Frontal cortex (tissue), 4 donors: ENCODE measurements around the gene PARP16. TPM values are rescaled to one million over a fixed set of nuclear protein-coding genes. Genes with fewer than 3 reads are reported as not detected.
A peak's percentile ranks its signal among the peaks of the same experiment; 100 is the strongest.
"Not testable (repeated sequence)": the region's sequence is repeated elsewhere in the genome, so short reads cannot be mapped to it uniquely, and the experiment has no call there.

ENCODE experiments used
- DNase-seq, 2 donors: peaks; one replicate each; pipeline ENCODE4 v3.0.0; 2012; ENCODE audit warnings: low spot score in 2 of 2
- FAIRE-seq: peaks from 2 replicates; lab custom pipeline; 2012; peaks lifted over from hg19 to GRCh38; lab: Jason Lieb, UNC
- total RNA-seq: library from RNA; depleted of rRNA; stranded (reverse); fragments of >200 nt; gene quantifications from one replicate; pipeline ENCODE4 v1.2.3, GENCODE V29; 2014
- donor health status: control.
- donor health status: control.
- donor health status: control.

The PARP16 gene
- total RNA-seq, 1 donor from 2014 or later, result 8.6 TPM

GRCh38 chr15:65285291-65286068 is 1.2 kb downstream of the PARP16 start:
- FAIRE-seq (no peak), DNase-seq (no peak)

- FAIRE-seq (no peak), DNase-seq (no peak)
Observed at GRCh38 chr15:65278480-65278879, 8.2 kb downstream of the PARP16 start.

- DNase-seq, result no peak
- no peak for FAIRE-seq
Observed at GRCh38 chr15:65277015-65277414, 9.7 kb downstream of the PARP16 start.

DNA sequence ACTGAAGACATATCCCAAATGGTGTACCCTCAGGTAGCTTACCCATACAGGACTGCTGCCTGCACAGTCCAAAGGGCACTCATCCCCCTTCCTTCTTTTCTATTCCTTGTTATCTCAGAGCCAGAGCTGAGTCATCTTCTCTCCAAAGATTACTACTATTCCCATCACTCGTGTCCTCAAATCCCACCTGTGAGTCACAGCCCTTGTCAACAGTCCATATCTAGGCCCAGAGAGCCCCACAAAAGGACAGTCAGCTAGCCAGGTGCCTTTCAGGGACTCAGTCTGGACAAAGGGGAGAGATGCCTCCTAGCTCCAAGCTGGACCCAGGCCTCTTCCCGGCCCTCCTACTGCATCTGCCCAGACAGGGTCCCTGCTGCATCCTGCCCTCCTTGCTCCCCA is 11.0 kb downstream of the PARP16 start:
- DNase-seq, result no peak
- FAIRE-seq, result no peak

DNA sequence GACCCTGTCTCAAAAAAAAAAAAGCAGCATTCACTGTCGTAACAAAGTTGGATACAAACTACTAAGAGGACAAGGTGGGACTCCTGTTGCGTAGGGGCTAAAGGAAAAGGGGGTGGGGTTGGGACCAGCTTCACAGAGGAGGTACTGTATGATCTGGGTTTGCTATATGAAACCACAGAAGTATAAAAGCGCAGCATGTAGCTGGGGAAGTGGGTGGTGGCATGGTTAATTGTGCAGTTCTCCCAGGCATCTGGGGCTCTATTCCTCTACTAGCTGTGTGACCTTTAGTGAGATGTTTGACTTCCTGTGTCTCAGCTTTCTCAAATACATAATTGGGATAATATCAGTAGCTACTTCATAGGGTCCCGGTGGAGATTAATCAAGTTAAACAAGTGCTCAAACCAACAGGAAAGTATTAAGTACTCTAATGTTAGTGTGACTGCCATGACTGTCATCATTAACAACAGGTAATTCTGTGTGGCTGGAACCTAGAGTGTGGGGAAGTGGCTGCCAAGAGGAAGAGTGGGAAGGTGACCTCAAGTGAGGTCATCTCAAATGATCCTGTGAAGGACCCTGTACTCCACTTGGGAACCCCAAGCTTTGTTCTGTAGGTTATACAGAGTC is 11.5 kb downstream of the PARP16 start:
- FAIRE-seq (no peak), DNase-seq (no peak)

DNA sequence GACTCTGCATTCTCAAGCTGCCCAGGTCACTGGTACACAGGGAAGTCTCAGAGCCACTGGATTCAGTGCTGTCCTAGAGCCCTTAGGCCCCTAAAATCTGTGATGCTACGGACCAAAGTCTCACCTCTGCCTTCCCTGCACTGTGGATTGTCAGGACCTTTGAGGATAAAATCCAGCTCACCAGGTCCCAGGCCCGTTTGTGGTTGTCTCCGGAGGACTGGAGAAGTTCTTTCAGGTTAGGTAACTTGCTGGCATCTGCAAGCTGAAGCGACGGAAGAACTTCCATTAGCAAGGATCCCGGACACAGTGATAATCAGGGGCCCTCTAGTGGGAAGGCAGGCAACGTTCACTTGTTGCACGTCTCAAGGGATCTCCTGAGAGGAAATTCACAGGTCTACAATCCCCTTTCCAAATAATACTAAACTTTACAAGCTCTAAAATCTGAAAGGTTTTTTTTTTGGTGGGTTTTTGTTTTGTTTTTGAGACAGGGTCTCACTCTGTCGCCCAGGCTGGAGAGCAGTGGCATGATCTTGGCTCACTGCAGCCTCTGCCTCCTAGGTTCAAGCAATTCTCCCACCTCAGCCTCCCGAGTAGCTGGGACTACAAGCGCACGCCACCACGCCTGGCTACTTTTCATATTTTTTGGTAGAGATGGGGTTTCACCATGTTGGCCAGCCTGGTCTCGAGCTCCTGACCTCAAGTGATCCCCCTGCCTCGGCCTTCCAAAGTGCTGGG is 15.7 kb downstream of the PARP16 start:
- not testable (repeated sequence) for FAIRE-seq

DNA sequence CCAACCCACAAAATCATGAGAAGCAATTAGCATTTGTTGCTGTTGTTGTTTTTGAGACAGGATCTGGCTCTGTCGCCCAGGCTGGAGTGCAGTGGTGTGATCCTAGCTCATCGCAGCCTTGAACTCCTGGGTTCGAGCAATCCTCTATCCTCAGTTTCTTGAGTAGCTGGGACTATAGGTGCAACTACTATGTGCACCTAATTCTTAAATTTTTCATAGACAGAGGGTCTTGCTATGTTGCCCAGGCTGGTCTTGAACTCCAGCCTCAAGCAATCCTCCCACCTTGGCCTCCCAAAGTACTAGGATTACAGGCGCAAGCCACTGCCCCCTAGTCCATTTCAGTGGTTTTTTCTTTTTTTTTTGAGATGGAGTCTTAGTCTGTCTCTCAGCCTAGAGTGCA is 18.3 kb downstream of the PARP16 start:
- FAIRE-seq, result no peak
- DNase-seq, result no peak

More for the DNA sequence above, 15.7 kb downstream of the PARP16 start:
- peak in 1 of 2 donors; percentile 56 for DNase-seq

- no peak for FAIRE-seq
Observed at GRCh38 chr15:65266469-65266868, 20.2 kb downstream of the PARP16 start.

GRCh38 chr15:65264863-65265430 is 21.7 kb downstream of the PARP16 start:
- FAIRE-seq (no peak), DNase-seq (no peak)

More at GRCh38 chr15:65266469-65266868, 20.2 kb downstream of the PARP16 start:
- no peak for DNase-seq

- FAIRE-seq, result no peak
- DNase-seq, result no peak
Observed at GRCh38 chr15:65263313-65263712, 23.4 kb downstream of the PARP16 start.

DNA sequence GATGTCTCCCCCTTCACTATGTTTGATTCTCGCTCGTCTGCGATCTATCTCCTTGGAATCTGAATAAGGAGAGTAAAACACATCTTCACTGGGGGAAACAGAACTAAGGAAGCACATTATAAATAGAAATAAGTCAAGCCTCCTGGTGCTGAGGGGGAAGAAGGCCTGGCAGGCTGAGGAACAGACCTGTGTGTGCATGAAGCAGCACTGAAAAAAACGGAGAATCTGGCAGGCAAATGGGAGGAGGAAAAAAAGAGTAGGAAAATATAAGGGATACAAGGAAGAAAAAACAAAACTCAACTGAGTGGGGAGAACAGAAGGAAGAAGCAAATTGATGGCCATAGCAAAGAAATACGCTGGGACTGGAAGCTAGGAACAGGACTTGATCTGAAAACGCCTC is 25.7 kb downstream of the PARP16 start:
- FAIRE-seq (no peak), DNase-seq (no peak)

DNA sequence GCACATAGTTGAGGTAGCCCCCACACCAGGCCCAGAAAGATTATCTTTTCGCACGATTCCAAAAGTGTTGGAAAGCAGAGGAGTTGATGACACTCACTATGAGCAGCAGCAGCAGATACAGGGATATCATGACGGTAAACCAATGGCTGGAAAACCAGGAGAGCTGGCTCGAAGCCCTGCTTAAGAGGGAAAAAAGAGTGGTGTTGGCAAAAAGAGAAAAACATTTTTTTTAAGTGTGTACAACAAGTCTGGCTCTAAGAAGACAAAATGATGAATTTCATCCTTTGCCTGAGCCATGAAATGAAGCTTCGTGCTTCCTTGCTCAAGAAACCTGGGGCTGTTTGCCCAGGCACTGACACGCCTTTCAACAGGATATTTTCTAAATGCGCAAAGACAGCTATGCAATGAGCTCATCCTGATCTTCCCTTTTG is 27.3 kb downstream of the PARP16 start:
- FAIRE-seq (no peak), DNase-seq (no peak)

DNA sequence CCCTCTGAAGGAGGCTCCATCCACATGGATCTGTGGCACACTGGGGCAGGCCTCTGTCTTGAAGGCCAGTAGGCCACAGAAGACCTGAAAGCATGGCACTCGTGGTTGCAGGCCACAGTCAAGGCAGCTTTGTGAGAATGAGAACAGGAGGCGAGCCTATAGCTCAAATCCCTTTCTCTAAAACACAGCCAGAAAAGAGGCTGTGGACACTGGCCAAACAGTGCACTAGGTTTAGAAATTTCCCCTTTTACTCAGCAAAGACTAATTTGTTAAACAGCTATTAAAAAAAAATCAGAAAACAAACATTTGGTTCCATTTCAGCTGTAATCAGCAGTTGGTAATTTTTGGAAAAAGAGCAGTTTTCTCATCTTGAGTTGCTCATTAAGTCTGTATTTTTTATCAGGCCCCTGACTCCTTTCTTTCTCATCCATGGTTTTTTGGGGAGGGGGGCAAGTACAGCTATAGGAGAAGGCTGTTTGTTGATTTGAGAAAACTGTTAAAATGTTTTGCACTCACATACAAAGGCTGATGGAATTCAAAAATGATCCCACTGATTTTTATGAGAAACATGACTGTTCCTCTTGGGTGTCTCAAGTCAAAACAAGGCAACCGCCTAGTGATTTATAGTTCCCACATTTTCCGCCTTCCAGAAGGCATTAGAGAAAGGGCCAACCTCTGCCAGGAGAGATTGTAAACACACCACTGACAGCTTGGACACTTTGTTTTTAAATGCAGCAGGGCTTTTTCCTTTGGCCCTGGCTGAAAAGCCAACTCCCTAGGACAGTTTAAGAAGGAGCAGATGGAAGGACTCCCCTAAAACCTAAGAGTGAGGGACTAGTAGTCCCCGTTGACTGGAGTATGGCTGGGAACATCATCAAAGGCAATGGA is 28.1 kb downstream of the PARP16 start:
- DNase-seq (no peak), FAIRE-seq (no peak)

DNA sequence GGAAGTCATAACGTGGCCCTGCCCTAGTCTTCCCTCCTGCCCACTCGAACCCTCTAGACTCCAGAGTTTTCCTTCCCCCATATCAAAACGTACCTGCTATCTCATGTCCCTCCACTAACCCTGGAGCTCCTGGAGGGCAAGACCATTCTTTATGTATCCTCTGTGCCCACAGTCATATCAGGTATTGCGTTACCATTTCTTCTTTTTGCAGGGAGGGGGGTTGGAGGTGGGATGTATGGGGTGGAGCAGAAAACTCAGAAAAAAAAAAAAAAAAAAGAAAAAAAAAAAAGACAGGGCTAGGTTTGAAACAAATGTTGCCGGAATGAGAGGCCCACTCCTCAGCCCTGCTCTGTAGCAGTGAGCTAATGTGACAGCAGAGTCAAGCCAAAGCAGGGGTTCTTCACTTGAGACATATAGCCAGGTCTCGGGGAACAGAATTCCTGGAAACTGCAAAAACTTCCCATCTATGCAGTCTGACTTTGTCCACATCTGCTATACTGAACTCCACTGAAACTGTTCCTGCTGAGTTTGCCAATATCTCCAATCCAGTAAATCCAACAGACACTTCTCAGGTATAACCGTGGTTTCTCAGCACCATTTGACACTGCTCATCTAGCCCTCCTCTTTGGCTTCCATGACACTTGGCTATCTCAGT is 31.1 kb downstream of the PARP16 start:
- FAIRE-seq, result no peak
- DNase-seq, result no peak

GRCh38 chr15:65254758-65255157 is 31.9 kb downstream of the PARP16 start:
- DNase-seq, result no peak
- FAIRE-seq, result no peak

GRCh38 chr15:65254356-65254755 is 32.3 kb downstream of the PARP16 start:
- FAIRE-seq (no peak), DNase-seq (no peak)

GRCh38 chr15:65249641-65250040 is 37.0 kb downstream of the PARP16 start:
- DNase-seq, result no peak
- no peak for FAIRE-seq

DNA sequence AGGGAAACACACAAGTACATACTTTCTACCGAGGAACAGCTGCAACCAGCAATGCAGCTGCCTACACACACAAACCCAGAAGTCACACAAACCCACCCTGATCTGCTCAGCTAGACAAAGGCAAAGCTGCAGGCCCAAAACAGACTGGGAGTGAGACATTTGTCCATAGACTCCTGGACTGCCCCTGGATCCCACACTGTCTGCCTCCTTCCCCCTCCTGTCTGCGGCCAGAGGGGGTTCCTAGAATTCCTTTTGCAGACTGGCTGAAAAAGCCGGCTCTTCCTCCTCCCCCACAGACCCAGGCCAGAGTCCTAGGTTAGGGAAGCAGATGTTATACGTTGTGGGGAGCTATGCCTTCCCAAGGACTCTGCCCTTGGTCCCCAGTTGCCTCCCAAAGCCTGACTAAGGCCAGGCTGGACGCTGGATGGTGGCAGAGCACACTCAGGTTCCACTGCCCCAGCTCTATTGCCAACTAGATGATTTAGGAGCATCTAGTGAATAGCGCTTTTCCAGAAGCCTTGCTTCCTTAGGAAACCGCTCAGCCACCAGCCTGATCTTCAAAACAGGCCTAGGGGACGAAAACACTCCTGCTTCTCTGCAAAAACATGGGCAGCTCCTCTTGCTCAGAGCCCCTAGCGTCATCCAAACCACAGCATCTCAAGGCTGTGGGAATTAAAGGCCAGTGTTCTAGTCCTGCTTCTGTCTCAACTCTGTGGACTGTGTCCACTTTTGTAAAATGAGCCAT is 38.0 kb downstream of the PARP16 start:
- no peak for DNase-seq

More for the DNA sequence above, 38.0 kb downstream of the PARP16 start:
- no peak for FAIRE-seq
